Left lung (tissue), 10 donors: ENCODE results near the gene NECAB2. TPM values are rescaled to one million over a fixed set of nuclear protein-coding genes. Genes with fewer than 3 reads are reported as not detected.

Experiments used
- ATAC-seq: fragments of 200-7000 bp; cut with Tn5 transposase; one replicate; pipeline ENCODE4 v1.9.1; 2020; ENCODE audit warnings: moderate library complexity
- DNase-seq, 4 donors: peaks; one replicate each; pipeline ENCODE4 v3.0.0-alpha.2; 2013 to 2020
- H3K27ac ChIP-seq, 2 donors: fragments of 200-600 bp; sonication (generic) in 1 of 2; one replicate each; pipeline versions ENCODE4 v1.5.0 to v1.8.0; 2020 to 2021
- H3K27me3 ChIP-seq, 2 donors: fragments of 200-600 bp; sonication (generic) in 1 of 2; one replicate each; pipeline versions ENCODE4 v1.5.0 to v1.8.0; 2020 to 2021
- H3K36me3 ChIP-seq, 2 donors: fragments of 200-600 bp; sonication (generic) in 1 of 2; one replicate each; pipeline versions ENCODE4 v1.5.0 to v1.8.0; 2020 to 2021
- H3K4me1 ChIP-seq, 2 donors: fragments of 200-600 bp; one replicate each; pipeline ENCODE4 v1.8.0; 2021
- H3K4me3 ChIP-seq, 2 donors: fragments of 200-600 bp; sonication (generic) in 1 of 2; one replicate each; pipeline versions ENCODE4 v1.5.0 to v1.8.0; 2020 to 2021; ENCODE audit warnings: mild to moderate bottlenecking in 1 of 2
- H3K9me3 ChIP-seq, 2 donors: fragments of 200-600 bp; sonication (generic) in 1 of 2; one replicate each; pipeline versions ENCODE4 v1.5.0 to v1.8.0; 2020 to 2021
- intact Hi-C, 2 donors: fragments of 100-400 bp; cut with DNase I; formaldehyde crosslinking; loops; one replicate each; pipeline versions ENCODE4 v1.11.2 to v1.14.2; 2022
- polyA plus RNA-seq, 6 donors: library from polyadenylated mRNA; unstranded; fragments of 120-200 nt; gene quantifications; one replicate each; pipeline ENCODE4 v1.2.1, GENCODE V29; 2013; ENCODE audit not compliant: insufficient read length in 6 of 6
- total RNA-seq, 2 donors: library from RNA; stranded (reverse); fragmentation: NEBNext Ultra II Directional; extraction: Animal tissue kit (Norgen Biotek cat#: 25700); gene quantifications; one replicate each; pipeline ENCODE4 v1.2.1, GENCODE V29; 2021
- TF ChIP-seq, protein P1 (sequence below), 2 donors: fragments of 200-600 bp; sonication (generic) in 1 of 2; IDR thresholded peaks; one replicate each; pipeline versions ENCODE4 v1.5.0 to v1.8.0; 2021; ENCODE audit warnings: antibody characterized with exemption in 2 of 2
- donor health status: DM: no; HTN: yes; CAD: no.
- donor health status: DM: no; HTN: no; CAD: no.

Gene NECAB2
- total and polyA plus RNA-seq, 8 donors = 0.17 to 0.79 (median 0.42) TPM

DNA sequence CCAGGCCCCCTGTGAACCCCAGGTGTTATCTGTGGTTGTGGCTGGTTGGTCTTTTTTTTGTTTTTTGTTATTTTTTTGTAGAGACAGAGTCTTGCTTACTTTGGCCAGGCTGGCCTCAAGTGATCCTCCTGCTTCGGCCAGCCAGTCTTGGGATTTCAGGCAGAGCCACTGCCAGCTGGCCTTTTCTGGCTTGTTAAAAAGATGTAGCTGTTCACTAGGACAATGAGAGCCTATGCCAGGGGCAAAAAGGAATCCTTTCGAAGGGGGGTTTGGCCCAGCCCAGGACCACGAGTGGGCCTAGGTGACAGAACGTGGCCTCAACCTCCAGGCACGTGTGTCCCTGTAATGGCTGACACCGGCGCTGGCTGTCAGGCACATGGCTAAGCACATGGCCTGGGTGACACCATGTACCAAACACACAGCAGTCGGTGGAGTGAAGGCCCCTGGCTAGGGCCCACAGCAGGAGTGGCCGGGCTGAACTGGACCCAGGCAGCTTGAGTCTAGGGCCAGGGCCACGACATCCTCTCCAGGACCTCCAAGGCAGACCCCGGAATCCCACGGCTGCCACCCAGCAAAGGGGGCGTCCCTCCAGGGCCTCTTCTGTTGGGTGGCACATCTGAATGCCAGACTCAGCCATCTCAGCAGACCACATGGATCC lies 81.5 kb downstream of the NECAB2 start:
- intact Hi-C loops = no loop called here
- Histone ChIP-seq H3K27ac (no peak overlapping the region), H3K27me3 (peaks cover 0 to 12% of the 10 kb centered on the region in 2 donors), H3K4me1 (no peaks in the 10 kb centered on the region), H3K4me3 (no peak overlapping the region), H3K9me3 (no peaks in the 10 kb centered on the region), H3K36me3 (peaks cover 0 to 59% of the 10 kb centered on the region in 2 donors)
- ATAC-seq = no peak
- peak in 1 of 4 donors; percentile 66 for DNase-seq
- TF ChIP-seq, protein P1, sequence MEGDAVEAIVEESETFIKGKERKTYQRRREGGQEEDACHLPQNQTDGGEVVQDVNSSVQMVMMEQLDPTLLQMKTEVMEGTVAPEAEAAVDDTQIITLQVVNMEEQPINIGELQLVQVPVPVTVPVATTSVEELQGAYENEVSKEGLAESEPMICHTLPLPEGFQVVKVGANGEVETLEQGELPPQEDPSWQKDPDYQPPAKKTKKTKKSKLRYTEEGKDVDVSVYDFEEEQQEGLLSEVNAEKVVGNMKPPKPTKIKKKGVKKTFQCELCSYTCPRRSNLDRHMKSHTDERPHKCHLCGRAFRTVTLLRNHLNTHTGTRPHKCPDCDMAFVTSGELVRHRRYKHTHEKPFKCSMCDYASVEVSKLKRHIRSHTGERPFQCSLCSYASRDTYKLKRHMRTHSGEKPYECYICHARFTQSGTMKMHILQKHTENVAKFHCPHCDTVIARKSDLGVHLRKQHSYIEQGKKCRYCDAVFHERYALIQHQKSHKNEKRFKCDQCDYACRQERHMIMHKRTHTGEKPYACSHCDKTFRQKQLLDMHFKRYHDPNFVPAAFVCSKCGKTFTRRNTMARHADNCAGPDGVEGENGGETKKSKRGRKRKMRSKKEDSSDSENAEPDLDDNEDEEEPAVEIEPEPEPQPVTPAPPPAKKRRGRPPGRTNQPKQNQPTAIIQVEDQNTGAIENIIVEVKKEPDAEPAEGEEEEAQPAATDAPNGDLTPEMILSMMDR (IDR thresholded peaks at IDR 0.05) = no peak

- intact Hi-C loops = no loop called here
- no peak overlapping the region for H3K4me3 ChIP-seq
- TF ChIP-seq, protein P1 (IDR thresholded peaks at IDR 0.05) = no peak
- H3K27ac ChIP-seq = no peak overlapping the region
- peaks cover 0 to 5% of the 10 kb centered on the region in 2 donors for H3K27me3 ChIP-seq
- peak in 1 of 4 donors; percentile 19 for DNase-seq
- H3K9me3 ChIP-seq = no peaks in the 10 kb centered on the region
- no peaks in the 10 kb centered on the region for H3K4me1 ChIP-seq
- no peak for ATAC-seq
- H3K36me3 ChIP-seq = peaks cover 0 to 66% of the 10 kb centered on the region in 2 donors
These were observed 82.3 kb downstream of the NECAB2 start for GRCh38 chr16:84050316-84050715.

DNA sequence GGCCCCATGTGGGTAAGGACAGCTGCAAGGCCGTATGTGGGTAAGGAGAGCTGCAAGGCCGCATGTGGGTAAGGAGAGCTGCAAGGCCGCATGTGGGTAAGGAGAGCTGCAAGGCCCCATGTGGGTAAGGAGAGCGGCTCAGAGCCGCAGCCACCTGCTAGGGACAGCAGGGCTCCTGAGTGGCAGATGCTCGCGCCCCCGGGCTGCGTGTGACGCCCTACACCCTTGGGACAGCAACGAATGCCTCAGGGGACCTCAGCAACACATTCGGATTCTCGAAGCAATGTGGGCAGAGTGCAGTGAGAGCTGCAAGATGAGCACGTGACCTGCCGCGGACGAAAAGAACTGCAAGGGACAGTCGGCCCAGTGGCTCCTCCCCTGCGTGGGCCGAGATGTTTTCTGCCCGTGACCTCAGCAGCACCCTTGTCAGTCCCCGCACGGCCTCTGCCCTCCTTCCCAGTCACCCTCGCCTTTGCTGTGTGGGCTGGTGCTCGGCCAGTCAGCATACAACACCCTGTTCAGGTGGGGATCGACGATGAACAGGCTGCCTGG lies 84.1 kb downstream of the NECAB2 start:
- DNase-seq (peak in 1 of 4 donors; percentile 61), ATAC-seq (no peak)
- Histone ChIP-seq H3K4me1 (no peaks in the 10 kb centered on the region), H3K36me3 (peaks cover 0 to 85% of the 10 kb centered on the region in 2 donors), H3K27ac (no peak overlapping the region), H3K9me3 (no peaks in the 10 kb centered on the region), H3K4me3 (no peak overlapping the region), H3K27me3 (no peaks in the 10 kb centered on the region)
- intact Hi-C loops = no loop called here
- TF ChIP-seq, protein P1 (IDR thresholded peaks at IDR 0.05) = no peak

Other genes with a start within 250 kb of the NECAB2 start
- 100 to 1,000 TPM; 118 TPM for gene HSBP1, start 160.3 kb upstream of the NECAB2 start, total RNA-seq
- 100 to 1,000 TPM; 162 to 184 (median 175) TPM for gene HSBP1, start 160.3 kb upstream of the NECAB2 start, polyA plus RNA-seq
- gene MLYCD, start 69.1 kb upstream of the NECAB2 start, total RNA-seq = 1 to 10 TPM; 6.4 to 6.6 TPM
- 1 to 10 TPM; 3.4 to 4.7 (median 3.9) TPM for gene MLYCD, start 69.1 kb upstream of the NECAB2 start, polyA plus RNA-seq
- gene OSGIN1, start 15.0 kb upstream of the NECAB2 start, total RNA-seq = 10 to 100 TPM in 1 of 2 donors, 1 to 10 TPM in 1; 9.4 to 18.0 TPM
- 1 to 10 TPM in 1 of 6 donors, under 1 TPM in 5; 0.47 to 1.2 (median 0.57) TPM for gene OSGIN1, start 15.0 kb upstream of the NECAB2 start, polyA plus RNA-seq
- gene SLC38A8, start 74.6 kb downstream of the NECAB2 start, total RNA-seq = under 1 TPM in 1 of 2 donors, not detected in 1; 0.65 TPM
- gene SLC38A8, start 74.6 kb downstream of the NECAB2 start, polyA plus RNA-seq = not detected
- gene MBTPS1, start 148.7 kb downstream of the NECAB2 start, total RNA-seq = 100 to 1,000 TPM in 1 of 2 donors, 10 to 100 TPM in 1; 86.4 to 102 TPM
- gene MBTPS1, start 148.7 kb downstream of the NECAB2 start, polyA plus RNA-seq = 100 to 1,000 TPM; 107 to 121 (median 119) TPM
- 10 to 100 TPM; 26.0 to 27.8 TPM for gene HSDL1, start 176.9 kb downstream of the NECAB2 start, total RNA-seq
- 10 to 100 TPM; 38.0 to 45.9 (median 42.6) TPM for gene HSDL1, start 176.9 kb downstream of the NECAB2 start, polyA plus RNA-seq
- 10 to 100 TPM in 1 of 2 donors, under 1 TPM in 1; 0.85 to 10.3 TPM for gene DNAAF1, start 177.1 kb downstream of the NECAB2 start, total RNA-seq
- 10 to 100 TPM in 4 of 6 donors, 1 to 10 TPM in 2; 4.1 to 22.3 (median 13.5) TPM for gene DNAAF1, start 177.1 kb downstream of the NECAB2 start, polyA plus RNA-seq
- gene TAF1C, start 218.8 kb downstream of the NECAB2 start, total RNA-seq = 10 to 100 TPM; 49.2 to 50.0 TPM
- gene TAF1C, start 218.8 kb downstream of the NECAB2 start, polyA plus RNA-seq = 10 to 100 TPM; 37.5 to 66.1 (median 56.1) TPM
- gene ADAD2, start 222.9 kb downstream of the NECAB2 start, total RNA-seq = under 1 TPM; 0.09 to 0.24 TPM
- 1 to 10 TPM in 1 of 6 donors, under 1 TPM in 5; 0.32 to 1.4 (median 0.68) TPM for gene ADAD2, start 222.9 kb downstream of the NECAB2 start, polyA plus RNA-seq